Measurements from ENCODE around the gene TOP3B.

The TOP3B gene

GRCh38 chr22:21966643-21967516 is 15.7 kb downstream of the TOP3B start:
- Histone ChIP-seq H3K9me3 (ENCODE audit: control insufficient read depth, low read length) (no peaks in the 10 kb centered on the region), H2BK5ac (ENCODE audit: low read depth, low read length, poor library complexity, severe bottlenecking) (no peak overlapping the region), H3K27ac (ENCODE audit: low read length, poor library complexity, severe bottlenecking) (no peak overlapping the region), H3K4me3 (ENCODE audit: insufficient read depth in 1 of 2, low read depth in 1 of 2, low read length in 2 of 2) (no peak overlapping the region), H3K79me1 (replicated peaks; ENCODE audit: low read length, poor library complexity, severe bottlenecking) (peaks cover 14% of the 10 kb centered on the region), H3K9ac (ENCODE audit: low read length) (no peak overlapping the region), H3K4me1 (ENCODE audit: control insufficient read depth, insufficient read depth, low read depth, low read length) (no peaks in the 10 kb centered on the region), H3K4me2 (ENCODE audit: low read length, poor library complexity, severe bottlenecking) (no peak overlapping the region), H3K14ac (ENCODE audit: low read length in 2 of 2) (no peak overlapping the region), H3K36me3 (ENCODE audit: control insufficient read depth in 1 of 2, insufficient read depth in 2 of 2, low read depth in 1 of 2, low read length in 2 of 2) (peaks cover 89 to 94% of the 10 kb centered on the region in 2 experiments), H4K8ac (ENCODE audit: low read length) (no peak overlapping the region), H3K4ac (ENCODE audit: low read depth in 1 of 2, low read length in 2 of 2) (no peak overlapping the region), H4K91ac (ENCODE audit: low read length) (no peak overlapping the region), H3K27me3 (ENCODE audit: control insufficient read depth in 1 of 2, insufficient read depth in 1 of 2, low read length in 2 of 2) (no peaks in the 10 kb centered on the region), H3K18ac (ENCODE audit: low read depth in 1 of 2, low read length in 2 of 2) (no peak overlapping the region), H3K23ac (ENCODE audit: low read length in 2 of 2) (no peak overlapping the region), H2AK5ac (ENCODE audit: low read length, severe bottlenecking) (no peak overlapping the region), H2BK12ac (ENCODE audit: low read length in 2 of 2) (no peak overlapping the region), H2BK120ac (ENCODE audit: low read depth, low read length) (no peak overlapping the region), H2BK15ac (ENCODE audit: low read depth, poor library complexity, severe bottlenecking) (no peak overlapping the region), H2AFZ (ENCODE audit: low read depth, low read length) (no peak overlapping the region)
- DNase-seq, result no peak
- WGBS, result 97% methylated on average over 16 of the region's 16 CpGs

- no peak overlapping the region for H3K27ac ChIP-seq (ENCODE audit: low read length, poor library complexity, severe bottlenecking)
- no peak overlapping the region for H4K8ac ChIP-seq (ENCODE audit: low read length)
- peaks cover 10% of the 10 kb centered on the region for H3K79me1 ChIP-seq (replicated peaks; ENCODE audit: low read length, poor library complexity, severe bottlenecking)
- H3K23ac ChIP-seq (ENCODE audit: low read length in 2 of 2), result no peak overlapping the region
- H4K91ac ChIP-seq (ENCODE audit: low read length), result no peak overlapping the region
- no peaks in the 10 kb centered on the region for H3K27me3 ChIP-seq (ENCODE audit: control insufficient read depth in 1 of 2, insufficient read depth in 1 of 2, low read length in 2 of 2)
- no peak overlapping the region for H2BK15ac ChIP-seq (ENCODE audit: low read depth, poor library complexity, severe bottlenecking)
- H3K9me3 ChIP-seq (ENCODE audit: control insufficient read depth, low read length), result no peaks in the 10 kb centered on the region
- DNase-seq, result no peak
- H3K4me3 ChIP-seq (ENCODE audit: insufficient read depth in 1 of 2, low read depth in 1 of 2, low read length in 2 of 2), result no peak overlapping the region
- no peak overlapping the region for H3K4me2 ChIP-seq (ENCODE audit: low read length, poor library complexity, severe bottlenecking)
- H3K4ac ChIP-seq (ENCODE audit: low read depth in 1 of 2, low read length in 2 of 2), result no peak overlapping the region
- WGBS, result 100% methylated on average over 6 of the region's 6 CpGs
- no peak overlapping the region for H3K14ac ChIP-seq (ENCODE audit: low read length in 2 of 2)
- H2AFZ ChIP-seq (ENCODE audit: low read depth, low read length), result no peak overlapping the region
- peaks cover 89 to 94% of the 10 kb centered on the region in 2 experiments for H3K36me3 ChIP-seq (ENCODE audit: control insufficient read depth in 1 of 2, insufficient read depth in 2 of 2, low read depth in 1 of 2, low read length in 2 of 2)
- H3K18ac ChIP-seq (ENCODE audit: low read depth in 1 of 2, low read length in 2 of 2), result no peak overlapping the region
- no peak overlapping the region for H2BK12ac ChIP-seq (ENCODE audit: low read length in 2 of 2)
- H2AK5ac ChIP-seq (ENCODE audit: low read length, severe bottlenecking), result no peak overlapping the region
- H2BK5ac ChIP-seq (ENCODE audit: low read depth, low read length, poor library complexity, severe bottlenecking), result no peak overlapping the region
- H3K9ac ChIP-seq (ENCODE audit: low read length), result no peak overlapping the region
- peaks cover 3% of the 10 kb centered on the region for H3K4me1 ChIP-seq (ENCODE audit: control insufficient read depth, insufficient read depth, low read depth, low read length)
- no peak overlapping the region for H2BK120ac ChIP-seq (ENCODE audit: low read depth, low read length)
These were observed 16.8 kb downstream of the TOP3B start for GRCh38 chr22:21965762-21966288.

- Histone ChIP-seq H3K79me1 (replicated peaks; ENCODE audit: low read length, poor library complexity, severe bottlenecking) (peaks cover 9% of the 10 kb centered on the region), H3K36me3 (ENCODE audit: control insufficient read depth in 1 of 2, insufficient read depth in 2 of 2, low read depth in 1 of 2, low read length in 2 of 2) (peaks cover 89 to 93% of the 10 kb centered on the region in 2 experiments), H2BK5ac (ENCODE audit: low read depth, low read length, poor library complexity, severe bottlenecking) (no peak overlapping the region), H2AFZ (ENCODE audit: low read depth, low read length) (no peak overlapping the region), H3K18ac (ENCODE audit: low read depth in 1 of 2, low read length in 2 of 2) (no peak overlapping the region), H4K8ac (ENCODE audit: low read length) (no peak overlapping the region), H4K91ac (ENCODE audit: low read length) (no peak overlapping the region), H3K4me1 (ENCODE audit: control insufficient read depth, insufficient read depth, low read depth, low read length) (peaks cover 12% of the 10 kb centered on the region), H3K27me3 (ENCODE audit: control insufficient read depth in 1 of 2, insufficient read depth in 1 of 2, low read length in 2 of 2) (no peaks in the 10 kb centered on the region), H2AK5ac (ENCODE audit: low read length, severe bottlenecking) (no peak overlapping the region), H3K4me3 (ENCODE audit: insufficient read depth in 1 of 2, low read depth in 1 of 2, low read length in 2 of 2) (no peak overlapping the region), H3K4me2 (ENCODE audit: low read length, poor library complexity, severe bottlenecking) (no peak overlapping the region), H3K23ac (ENCODE audit: low read length in 2 of 2) (no peak overlapping the region), H2BK15ac (ENCODE audit: low read depth, poor library complexity, severe bottlenecking) (no peak overlapping the region), H3K14ac (ENCODE audit: low read length in 2 of 2) (no peak overlapping the region), H3K9me3 (ENCODE audit: control insufficient read depth, low read length) (no peaks in the 10 kb centered on the region), H3K27ac (ENCODE audit: low read length, poor library complexity, severe bottlenecking) (no peak overlapping the region), H2BK12ac (ENCODE audit: low read length in 2 of 2) (no peak overlapping the region), H3K9ac (ENCODE audit: low read length) (no peak overlapping the region), H2BK120ac (ENCODE audit: low read depth, low read length) (no peak overlapping the region), H3K4ac (ENCODE audit: low read depth in 1 of 2, low read length in 2 of 2) (no peak overlapping the region)
- 97% methylated on average over 4 of the region's 6 CpGs for WGBS
- no peak for DNase-seq
These were observed 17.6 kb downstream of the TOP3B start for GRCh38 chr22:21964918-21965484.

- H3K36me3 ChIP-seq (ENCODE audit: control insufficient read depth in 1 of 2, insufficient read depth in 2 of 2, low read depth in 1 of 2, low read length in 2 of 2), result peaks cover 91 to 93% of the 10 kb centered on the region in 2 experiments
- no peak overlapping the region for H3K27ac ChIP-seq (ENCODE audit: low read length, poor library complexity, severe bottlenecking)
- peaks cover 12% of the 10 kb centered on the region for H3K4me1 ChIP-seq (ENCODE audit: control insufficient read depth, insufficient read depth, low read depth, low read length)
- no peak overlapping the region for H3K18ac ChIP-seq (ENCODE audit: low read depth in 1 of 2, low read length in 2 of 2)
- H2BK120ac ChIP-seq (ENCODE audit: low read depth, low read length), result no peak overlapping the region
- no peak overlapping the region for H3K23ac ChIP-seq (ENCODE audit: low read length in 2 of 2)
- no peaks in the 10 kb centered on the region for H3K9me3 ChIP-seq (ENCODE audit: control insufficient read depth, low read length)
- WGBS, result 95% methylated on average over 15 of the region's 15 CpGs
- H3K4me2 ChIP-seq (ENCODE audit: low read length, poor library complexity, severe bottlenecking), result no peak overlapping the region
- H4K8ac ChIP-seq (ENCODE audit: low read length), result no peak overlapping the region
- no peak overlapping the region for H2BK5ac ChIP-seq (ENCODE audit: low read depth, low read length, poor library complexity, severe bottlenecking)
- no peak overlapping the region for H3K4ac ChIP-seq (ENCODE audit: low read depth in 1 of 2, low read length in 2 of 2)
- H2AK5ac ChIP-seq (ENCODE audit: low read length, severe bottlenecking), result no peak overlapping the region
- H3K27me3 ChIP-seq (ENCODE audit: control insufficient read depth in 1 of 2, insufficient read depth in 1 of 2, low read length in 2 of 2), result no peaks in the 10 kb centered on the region
- no peak overlapping the region for H2AFZ ChIP-seq (ENCODE audit: low read depth, low read length)
- H4K91ac ChIP-seq (ENCODE audit: low read length), result no peak overlapping the region
- H3K79me1 ChIP-seq (replicated peaks; ENCODE audit: low read length, poor library complexity, severe bottlenecking), result peaks cover 8% of the 10 kb centered on the region
- H3K14ac ChIP-seq (ENCODE audit: low read length in 2 of 2), result no peak overlapping the region
- no peak overlapping the region for H3K9ac ChIP-seq (ENCODE audit: low read length)
- no peak overlapping the region for H3K4me3 ChIP-seq (ENCODE audit: insufficient read depth in 1 of 2, low read depth in 1 of 2, low read length in 2 of 2)
- no peak for DNase-seq
- no peak overlapping the region for H2BK12ac ChIP-seq (ENCODE audit: low read length in 2 of 2)
- H2BK15ac ChIP-seq (ENCODE audit: low read depth, poor library complexity, severe bottlenecking), result no peak overlapping the region
These were observed 18.4 kb downstream of the TOP3B start for GRCh38 chr22:21964234-21964633.

Measured in mesenchymal stem cell (in vitro differentiated cells and primary cell).